Measurements from ENCODE around the gene CSNK2B. TPM values are rescaled to one million over a fixed set of nuclear protein-coding genes. Genes with fewer than 3 reads are reported as not detected.

CSNK2B gene
- total RNA-seq, 1 donor from 2014 or later, result 163 TPM

- TF ChIP-seq, protein P1, sequence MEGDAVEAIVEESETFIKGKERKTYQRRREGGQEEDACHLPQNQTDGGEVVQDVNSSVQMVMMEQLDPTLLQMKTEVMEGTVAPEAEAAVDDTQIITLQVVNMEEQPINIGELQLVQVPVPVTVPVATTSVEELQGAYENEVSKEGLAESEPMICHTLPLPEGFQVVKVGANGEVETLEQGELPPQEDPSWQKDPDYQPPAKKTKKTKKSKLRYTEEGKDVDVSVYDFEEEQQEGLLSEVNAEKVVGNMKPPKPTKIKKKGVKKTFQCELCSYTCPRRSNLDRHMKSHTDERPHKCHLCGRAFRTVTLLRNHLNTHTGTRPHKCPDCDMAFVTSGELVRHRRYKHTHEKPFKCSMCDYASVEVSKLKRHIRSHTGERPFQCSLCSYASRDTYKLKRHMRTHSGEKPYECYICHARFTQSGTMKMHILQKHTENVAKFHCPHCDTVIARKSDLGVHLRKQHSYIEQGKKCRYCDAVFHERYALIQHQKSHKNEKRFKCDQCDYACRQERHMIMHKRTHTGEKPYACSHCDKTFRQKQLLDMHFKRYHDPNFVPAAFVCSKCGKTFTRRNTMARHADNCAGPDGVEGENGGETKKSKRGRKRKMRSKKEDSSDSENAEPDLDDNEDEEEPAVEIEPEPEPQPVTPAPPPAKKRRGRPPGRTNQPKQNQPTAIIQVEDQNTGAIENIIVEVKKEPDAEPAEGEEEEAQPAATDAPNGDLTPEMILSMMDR (IDR thresholded peaks at IDR 0.05), result no peak
- H3K36me3 Mint-ChIP-seq (ENCODE audit: unreplicated experiment), result no peaks in the 10 kb centered on the region
- H3K9me3 Mint-ChIP-seq (ENCODE audit: unreplicated experiment), result no peaks in the 10 kb centered on the region
- H3K4me1 Mint-ChIP-seq (ENCODE audit: unreplicated experiment), result peaks cover 6% of the 10 kb centered on the region
- no peak for DNase-seq (ENCODE audit: extremely low spot score, unreplicated experiment)
- no peak overlapping the region for H3K4me3 Mint-ChIP-seq (ENCODE audit: unreplicated experiment)
- no peak overlapping the region for H3K27ac Mint-ChIP-seq (ENCODE audit: unreplicated experiment)
- H3K27me3 Mint-ChIP-seq (ENCODE audit: unreplicated experiment), result peaks cover 9% of the 10 kb centered on the region
Observed at GRCh38 chr6:31710523-31711219, 44.8 kb downstream of the CSNK2B start.

DNA sequence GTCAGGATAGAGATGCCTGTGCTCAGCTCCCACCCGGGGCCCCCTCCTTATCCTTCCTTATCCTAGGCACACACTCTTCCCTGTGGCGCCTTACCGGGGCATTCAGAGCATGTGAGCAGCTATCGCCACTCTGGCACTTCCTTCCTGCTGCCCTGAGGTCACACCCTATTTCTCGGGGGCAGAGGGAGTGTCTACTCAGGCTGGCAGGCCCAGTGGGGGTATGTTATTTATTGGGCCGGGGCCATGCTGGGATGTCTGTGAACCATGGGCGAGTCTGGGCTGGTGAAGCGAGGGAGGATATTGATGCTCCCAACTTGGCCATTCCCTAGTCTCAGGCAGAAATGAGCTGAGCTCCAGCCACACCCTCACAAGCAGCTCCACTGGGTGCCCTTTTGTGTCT, 45.4 kb downstream of the CSNK2B start:
- H3K4me3 Mint-ChIP-seq (ENCODE audit: unreplicated experiment), result no peak overlapping the region
- no peak overlapping the region for H3K27ac Mint-ChIP-seq (ENCODE audit: unreplicated experiment)
- TF ChIP-seq, protein P1 (IDR thresholded peaks at IDR 0.05), result no peak
- peaks cover 6% of the 10 kb centered on the region for H3K4me1 Mint-ChIP-seq (ENCODE audit: unreplicated experiment)
- DNase-seq (ENCODE audit: extremely low spot score, unreplicated experiment), result no peak
- no peaks in the 10 kb centered on the region for H3K9me3 Mint-ChIP-seq (ENCODE audit: unreplicated experiment)
- peaks cover 9% of the 10 kb centered on the region for H3K27me3 Mint-ChIP-seq (ENCODE audit: unreplicated experiment)
- H3K36me3 Mint-ChIP-seq (ENCODE audit: unreplicated experiment), result no peaks in the 10 kb centered on the region

GRCh38 chr6:31712296-31712695, 46.4 kb downstream of the CSNK2B start:
- no peak overlapping the region for H3K4me3 Mint-ChIP-seq (ENCODE audit: unreplicated experiment)

DNA sequence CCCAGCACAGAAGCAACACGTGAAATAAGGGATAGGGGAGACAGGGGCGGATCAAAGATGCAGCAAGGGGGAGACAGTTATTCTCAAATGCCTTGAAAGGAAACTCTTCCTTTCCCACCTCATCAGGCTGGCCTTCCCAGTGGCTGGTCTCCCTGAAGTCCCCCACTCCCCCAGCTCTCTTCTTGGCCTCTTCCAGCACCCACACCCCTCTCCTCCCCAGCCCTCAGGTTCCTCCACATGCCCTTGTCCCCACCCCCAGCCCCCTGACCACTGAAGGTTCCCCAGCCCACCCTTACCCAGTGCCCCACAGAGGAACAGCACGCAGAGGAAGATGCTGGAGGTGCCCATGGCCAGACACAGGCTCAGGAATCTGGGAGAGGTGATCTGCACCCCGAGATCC, 47.6 kb downstream of the CSNK2B start:
- no peak for DNase-seq (ENCODE audit: extremely low spot score, unreplicated experiment)
- Mint-ChIP-seq H3K4me3 (ENCODE audit: unreplicated experiment) (no peak overlapping the region), H3K4me1 (ENCODE audit: unreplicated experiment) (peaks cover 6% of the 10 kb centered on the region), H3K27ac (ENCODE audit: unreplicated experiment) (no peak overlapping the region), H3K9me3 (ENCODE audit: unreplicated experiment) (no peaks in the 10 kb centered on the region), H3K27me3 (ENCODE audit: unreplicated experiment) (peaks cover 9% of the 10 kb centered on the region), H3K36me3 (ENCODE audit: unreplicated experiment) (no peaks in the 10 kb centered on the region)
- TF ChIP-seq, protein P1 (IDR thresholded peaks at IDR 0.05), result no peak

More at GRCh38 chr6:31712296-31712695, 46.4 kb downstream of the CSNK2B start:
- no peak overlapping the region for H3K27ac Mint-ChIP-seq (ENCODE audit: unreplicated experiment)
- no peak for DNase-seq (ENCODE audit: extremely low spot score, unreplicated experiment)
- peaks cover 6% of the 10 kb centered on the region for H3K4me1 Mint-ChIP-seq (ENCODE audit: unreplicated experiment)
- H3K36me3 Mint-ChIP-seq (ENCODE audit: unreplicated experiment), result no peaks in the 10 kb centered on the region
- TF ChIP-seq, protein P1 (IDR thresholded peaks at IDR 0.05), result no peak
- no peaks in the 10 kb centered on the region for H3K9me3 Mint-ChIP-seq (ENCODE audit: unreplicated experiment)
- H3K27me3 Mint-ChIP-seq (ENCODE audit: unreplicated experiment), result peaks cover 9% of the 10 kb centered on the region

- Mint-ChIP-seq H3K4me1 (ENCODE audit: unreplicated experiment) (peaks cover 6% of the 10 kb centered on the region), H3K9me3 (ENCODE audit: unreplicated experiment) (no peaks in the 10 kb centered on the region), H3K36me3 (ENCODE audit: unreplicated experiment) (no peaks in the 10 kb centered on the region), H3K27ac (ENCODE audit: unreplicated experiment) (no peak overlapping the region), H3K4me3 (ENCODE audit: unreplicated experiment) (no peak overlapping the region), H3K27me3 (ENCODE audit: unreplicated experiment) (peaks cover 9% of the 10 kb centered on the region)
- no peak for DNase-seq (ENCODE audit: extremely low spot score, unreplicated experiment)
- TF ChIP-seq, protein P1 (IDR thresholded peaks at IDR 0.05), result no peak
Observed at GRCh38 chr6:31713991-31714684, 48.3 kb downstream of the CSNK2B start.

Data from osteocyte (in vitro differentiated cells).